B cell (primary cell): ENCODE data around the gene PSMA2. TPM values are rescaled to one million over a fixed set of nuclear protein-coding genes. Genes with fewer than 3 reads are reported as not detected.

Experiments used
- ATAC-seq: fragments of 200-7000 bp; cut with Tn5 transposase; one replicate; pipeline ENCODE4 v1.10.0; 2021; ENCODE audit warnings: low read depth, mild to moderate bottlenecking, moderate number of reproducible peaks, moderate library complexity
- CTCF ChIA-PET: fragments of 350-600 bp; sonication (Branson Sonifier 250); formaldehyde crosslinking; loops from one replicate; lab custom pipeline; 2021; ENCODE audit warnings: antibody characterized with exemption, inconsistent platforms; lab: Charles Lee
- POLR2A ChIA-PET: fragments of 350-600 bp; sonication (Branson Sonifier 250); formaldehyde crosslinking; loops from one replicate; lab custom pipeline; 2021; ENCODE audit warnings: antibody characterized with exemption; lab: Charles Lee
- DNase-seq: peaks from one replicate; pipeline ENCODE4 v3.0.0; 2013
- H2AFZ ChIP-seq: 2 replicates; pipeline ENCODE4 v1.6.1; 2012; ENCODE audit warnings: mild to moderate bottlenecking, low read depth, low read length; ENCODE audit not compliant: insufficient read depth, poor library complexity, severe bottlenecking
- H3K27ac ChIP-seq, 2 donors: 1 replicate in 1 of 2; 2 replicates in 1 of 2; pipeline ENCODE4 v1.5.1; 2012 to 2013; ENCODE audit warnings: low read length in 2 of 2, mild to moderate bottlenecking in 2 of 2, moderate library complexity in 1 of 2
- H3K27me3 ChIP-seq, 4 experiments: fragments of 200-600 bp in 1 of 4; sonication (generic) in 1 of 4; replicated peaks in 1 of 4; 1 replicate in 2 of 4; 2 replicates in 2 of 4; pipeline versions ENCODE4 v1.6.1 to v1.7.0; 2013 to 2016; ENCODE audit warnings: low read length in 3 of 4, mild to moderate bottlenecking in 2 of 4, mixed read lengths in 1 of 4, moderate library complexity in 1 of 4; ENCODE audit not compliant: insufficient read depth in 4 of 4, control insufficient read depth in 3 of 4; ENCODE audit errors: control extremely low read depth in 1 of 4
- H3K36me3 ChIP-seq, 2 experiments: replicated peaks in 1 of 2; 1 replicate in 1 of 2; 2 replicates in 1 of 2; pipeline versions ENCODE4 v1.6.1 to v1.7.1; 2013; ENCODE audit warnings: low read length in 1 of 2; ENCODE audit not compliant: insufficient read depth in 2 of 2, control insufficient read depth in 1 of 2; ENCODE audit errors: control extremely low read depth in 1 of 2, extremely low read depth in 1 of 2
- H3K4me1 ChIP-seq, 2 donors: fragments of 200-600 bp in 1 of 2; sonication (generic) in 1 of 2; 1 replicate in 1 of 2; 2 replicates in 1 of 2; pipeline versions ENCODE4 v1.5.1 to v1.6.1; 2013 to 2017; ENCODE audit warnings: low read length in 2 of 2; ENCODE audit not compliant: control insufficient read depth in 2 of 2, insufficient read depth in 2 of 2
- H3K4me2 ChIP-seq: replicated peaks from 2 replicates; pipeline ENCODE3; 2012; ENCODE audit warnings: mild to moderate bottlenecking, low read depth, low read length; ENCODE audit not compliant: poor library complexity, severe bottlenecking
- H3K4me3 ChIP-seq, 5 experiments: fragments of 200-600 bp in 1 of 5; sonication (generic) in 1 of 5; 1 replicate in 3 of 5; 2 replicates in 2 of 5; pipeline versions ENCODE4 v1.5.1 to v1.7.0; 2011 to 2016; ENCODE audit warnings: low read length in 4 of 5, mild to moderate bottlenecking in 4 of 5, low read depth in 2 of 5, control low read depth in 1 of 5, moderate library complexity in 1 of 5; ENCODE audit not compliant: insufficient read depth in 1 of 5; ENCODE audit errors: control extremely low read depth in 1 of 5, extremely low read depth in 1 of 5
- H3K79me2 ChIP-seq: fragments of 200-600 bp; sonication (generic); one replicate; pipeline ENCODE4 v1.6.0; 2016; ENCODE audit warnings: low read length; ENCODE audit not compliant: control insufficient read depth, insufficient read depth
- H3K9ac ChIP-seq: fragments of 200-600 bp; sonication (generic); 2 replicates; pipeline ENCODE4 v1.6.1; 2017; ENCODE audit warnings: mild to moderate bottlenecking, low read length, moderate library complexity
- H3K9me3 ChIP-seq, 3 donors: one replicate each; pipeline versions ENCODE4 v1.6.1 to v1.7.1; 2013; ENCODE audit warnings: low read length in 2 of 3; ENCODE audit not compliant: control insufficient read depth in 2 of 3, insufficient read depth in 1 of 3; ENCODE audit errors: control extremely low read depth in 1 of 3
- H4K20me1 ChIP-seq: 2 replicates; pipeline ENCODE4 v1.6.0; 2012; ENCODE audit warnings: mild to moderate bottlenecking, low read length; ENCODE audit not compliant: insufficient read depth, control insufficient read depth, poor library complexity, severe bottlenecking
- H3K27ac Mint-ChIP-seq: one replicate; pipeline ENCODE4 v1.8.0; 2021; ENCODE audit warnings: mixed read lengths
- H3K27me3 Mint-ChIP-seq: one replicate; pipeline ENCODE4 v1.8.0; 2021; ENCODE audit warnings: mixed read lengths
- H3K4me1 Mint-ChIP-seq: one replicate; pipeline ENCODE4 v1.8.0; 2021; ENCODE audit warnings: mixed read lengths
- H3K4me3 Mint-ChIP-seq: one replicate; pipeline ENCODE4 v1.8.0; 2021; ENCODE audit warnings: mixed read lengths
- H3K9me3 Mint-ChIP-seq: one replicate; pipeline ENCODE4 v1.8.0; 2022; ENCODE audit warnings: mixed read lengths; ENCODE audit not compliant: insufficient read depth
- EZH2 ChIP-seq: IDR thresholded peaks from 2 replicates; pipeline ENCODE4 v1.6.1; 2012; ENCODE audit warnings: borderline replicate concordance, low read depth, mild to moderate bottlenecking, moderate library complexity, low read length; ENCODE audit not compliant: insufficient read depth, poor library complexity, severe bottlenecking
- WGBS: methylation state at CpG from one replicate; pipeline ENCODE4 v1.1.5; 2013; ENCODE audit warnings: missing lambda C conversion rate; ENCODE audit not compliant: insufficient coverage; 5-methylcytosine and 5-hydroxymethylcytosine counted together
- intact Hi-C: fragments of 100-400 bp; cut with micrococcal nuclease; formaldehyde crosslinking; loops from one replicate; pipeline ENCODE4 v1.10.0; 2022
- polyA plus RNA-seq: library from polyadenylated mRNA; depleted of rRNA; stranded (reverse); fragments of >200 nt; gene quantifications from 2 replicates; pipeline ENCODE4 v1.2.3, GENCODE V29; 2012
- total RNA-seq, 2 donors: library from RNA; stranded (reverse); fragments of 120-200 nt in 1 of 2; gene quantifications; 1 replicate in 1 of 2; 2 replicates in 1 of 2; pipeline versions ENCODE4 v1.2.3 to v1.2.4, GENCODE V29; 2013 to 2022
- TF ChIP-seq, protein P1 (sequence below): fragments of 200-600 bp; IDR thresholded peaks from one replicate; pipeline ENCODE4 v1.8.0; 2022; ENCODE audit warnings: antibody characterized with exemption, mild to moderate bottlenecking

The PSMA2 gene
- total and polyA plus RNA-seq, 2 donors (not counting 1 experiment from before 2014, with no cell fraction given) = 26.3 to 47.8 TPM

DNA sequence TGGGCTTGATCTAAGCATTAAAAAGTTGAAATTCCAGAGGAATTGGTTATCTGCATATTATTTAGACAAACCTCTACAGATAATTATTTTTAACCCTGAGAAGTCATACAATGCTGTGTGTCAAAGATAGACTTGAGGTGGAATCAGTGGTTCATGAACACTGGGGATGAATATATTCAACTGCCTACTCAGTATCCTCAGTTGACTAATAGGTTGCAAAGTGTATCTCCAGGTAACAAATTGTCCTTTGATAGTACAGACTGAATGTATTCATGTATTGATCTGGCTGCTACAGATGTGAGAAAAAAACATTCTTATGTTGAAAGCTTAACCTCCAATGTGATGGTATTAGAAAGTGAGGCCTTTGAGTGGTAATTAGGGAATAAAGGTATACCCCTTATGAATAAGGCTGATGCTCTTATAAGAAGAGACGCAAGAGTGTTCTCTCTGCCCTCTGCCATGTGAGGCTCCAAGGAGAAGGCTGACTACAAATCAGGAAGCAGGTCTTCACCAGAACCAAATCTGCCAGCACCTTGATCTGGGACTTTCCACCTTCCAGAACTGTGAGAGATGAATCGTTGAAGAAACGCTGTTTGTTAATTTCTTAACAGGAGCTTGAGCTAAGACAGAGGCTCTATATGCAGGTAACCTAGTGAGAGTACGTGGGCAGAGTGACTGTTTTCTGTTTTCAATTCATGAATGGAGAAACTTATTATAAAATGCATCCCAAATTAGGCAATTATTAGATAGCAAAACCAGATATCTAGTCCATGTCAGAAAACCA, 7.7 kb upstream of the PSMA2 start:
- Histone ChIP-seq H3K9ac (no peak overlapping the region), H3K27ac (no peak overlapping the region), H3K27me3 (no peaks in the 10 kb centered on the region), H2AFZ (no peak overlapping the region), H4K20me1 (no peaks in the 10 kb centered on the region), H3K9me3 (no peaks in the 10 kb centered on the region), H3K4me3 (no peak overlapping the region), H3K4me2 (no peak overlapping the region), H3K79me2 (no peaks in the 10 kb centered on the region), H3K4me1 (no peaks in the 10 kb centered on the region), H3K36me3 (peaks cover 9 to 52% of the 10 kb centered on the region in 2 experiments)
- no peaks in the 10 kb centered on the region for H3K9me3 Mint-ChIP-seq
- no peaks in the 10 kb centered on the region for H3K27me3 Mint-ChIP-seq
- POLR2A ChIA-PET = no interaction called here
- WGBS = 53% methylated on average over 2 of the region's 4 CpGs
- TF ChIP-seq, protein P1, sequence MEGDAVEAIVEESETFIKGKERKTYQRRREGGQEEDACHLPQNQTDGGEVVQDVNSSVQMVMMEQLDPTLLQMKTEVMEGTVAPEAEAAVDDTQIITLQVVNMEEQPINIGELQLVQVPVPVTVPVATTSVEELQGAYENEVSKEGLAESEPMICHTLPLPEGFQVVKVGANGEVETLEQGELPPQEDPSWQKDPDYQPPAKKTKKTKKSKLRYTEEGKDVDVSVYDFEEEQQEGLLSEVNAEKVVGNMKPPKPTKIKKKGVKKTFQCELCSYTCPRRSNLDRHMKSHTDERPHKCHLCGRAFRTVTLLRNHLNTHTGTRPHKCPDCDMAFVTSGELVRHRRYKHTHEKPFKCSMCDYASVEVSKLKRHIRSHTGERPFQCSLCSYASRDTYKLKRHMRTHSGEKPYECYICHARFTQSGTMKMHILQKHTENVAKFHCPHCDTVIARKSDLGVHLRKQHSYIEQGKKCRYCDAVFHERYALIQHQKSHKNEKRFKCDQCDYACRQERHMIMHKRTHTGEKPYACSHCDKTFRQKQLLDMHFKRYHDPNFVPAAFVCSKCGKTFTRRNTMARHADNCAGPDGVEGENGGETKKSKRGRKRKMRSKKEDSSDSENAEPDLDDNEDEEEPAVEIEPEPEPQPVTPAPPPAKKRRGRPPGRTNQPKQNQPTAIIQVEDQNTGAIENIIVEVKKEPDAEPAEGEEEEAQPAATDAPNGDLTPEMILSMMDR = no peak
- TF ChIP-seq EZH2 = no peak
- CTCF ChIA-PET = interaction anchor here (0.6 to 0.9 kb wide), 2 partner anchors 13 to 63 kb away, joined by 3 read pairs; no protein-coding TSS in a partner anchor
- ATAC-seq (no peak), DNase-seq (no peak)
- H3K4me1 Mint-ChIP-seq = peaks cover 12% of the 10 kb centered on the region
- intact Hi-C loops = loop anchor here (2.0 kb wide), 2 partner anchors 169 to 321 kb away; no protein-coding TSS in a partner anchor
- H3K4me3 Mint-ChIP-seq = no peak overlapping the region
- H3K27ac Mint-ChIP-seq = peak overlapping the region; percentile 34

DNA sequence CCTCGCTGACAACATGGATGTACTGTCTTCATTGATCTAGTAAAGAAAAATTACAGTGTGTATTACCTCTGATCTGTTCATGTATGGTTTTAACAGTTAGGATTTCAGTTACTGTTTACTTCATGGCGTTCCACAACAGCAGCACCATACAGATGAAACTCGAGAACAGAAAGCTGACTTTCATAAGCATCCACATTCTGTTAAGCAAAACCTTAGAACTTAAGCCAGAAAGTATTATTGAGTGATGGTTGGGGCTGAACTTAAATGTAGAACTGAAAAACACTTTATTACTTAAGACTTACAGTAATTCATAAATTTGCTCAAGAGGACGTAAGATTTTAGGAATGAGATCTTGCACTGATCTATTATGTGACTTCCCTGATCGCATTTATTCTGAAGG, 3.9 kb upstream of the PSMA2 start:
- H3K79me2 ChIP-seq = peaks cover 35% of the 10 kb centered on the region

More for the DNA sequence above, 3.9 kb upstream of the PSMA2 start:
- Histone ChIP-seq H3K4me3 (no peak overlapping the region), H3K4me2 (no peak overlapping the region), H3K36me3 (peaks cover 9 to 51% of the 10 kb centered on the region in 2 experiments), H3K27me3 (no peaks in the 10 kb centered on the region), H3K4me1 (peaks cover 15 to 19% of the 10 kb centered on the region in 2 donors), H2AFZ (no peak overlapping the region), H3K9ac (no peak overlapping the region), H3K27ac (peak overlapping the region in 1 of 2 donors; percentile 11), H4K20me1 (no peaks in the 10 kb centered on the region), H3K9me3 (no peaks in the 10 kb centered on the region)
- DNase-seq = no peak
- H3K9me3 Mint-ChIP-seq = no peaks in the 10 kb centered on the region
- no peaks in the 10 kb centered on the region for H3K27me3 Mint-ChIP-seq
- ChIA-PET POLR2A (no interaction called here), CTCF (interaction anchor here (1.2 to 2.1 kb wide), 2 partner anchors 25 to 325 kb away, joined by 3 to 5 read pairs; no protein-coding TSS in a partner anchor)
- TF ChIP-seq, protein P1 = no peak
- TF ChIP-seq EZH2 = no peak
- H3K27ac Mint-ChIP-seq = peak overlapping the region; percentile 5
- intact Hi-C loops = no loop called here
- H3K4me3 Mint-ChIP-seq = no peak overlapping the region
- no peak for ATAC-seq
- no CpG with 5 or more reads among the region's 5 CpGs for WGBS
- H3K4me1 Mint-ChIP-seq = peaks cover 41% of the 10 kb centered on the region
